Keratinocyte (primary cell): ENCODE data around the gene CCR8. TPM values are rescaled to one million over a fixed set of nuclear protein-coding genes. Genes with fewer than 3 reads are reported as not detected.

ENCODE experiments used
- DNase-seq: peaks from one replicate; pipeline ENCODE4 v3.0.0-alpha.2; 2011; ENCODE audit warnings: low read depth, missing footprints, low spot score
- FAIRE-seq: peaks from 2 replicates; lab custom pipeline; 2011; peaks lifted over from hg19 to GRCh38; lab: Jason Lieb, UNC
- H2AFZ ChIP-seq: 2 replicates; pipeline ENCODE4 v1.6.0; 2012; ENCODE audit warnings: low read length, control low read depth, inconsistent platforms; ENCODE audit not compliant: control insufficient read depth
- H3K27ac ChIP-seq: 2 replicates; pipeline ENCODE4 v1.5.1; 2011; ENCODE audit warnings: low read length; ENCODE audit not compliant: control insufficient read depth, insufficient read depth
- H3K27me3 ChIP-seq: 3 replicates; pipeline ENCODE4 v1.6.0; 2011; ENCODE audit warnings: low read length; ENCODE audit not compliant: control insufficient read depth, insufficient read depth; ENCODE audit errors: extremely low read depth
- H3K36me3 ChIP-seq, 2 experiments: 2 replicates in 1 of 2; 3 replicates in 1 of 2; pipeline ENCODE4 v1.5.1; 2011; ENCODE audit warnings: low read length in 2 of 2, mild to moderate bottlenecking in 1 of 2; ENCODE audit not compliant: control insufficient read depth in 2 of 2, insufficient read depth in 2 of 2; ENCODE audit errors: extremely low read depth in 1 of 2
- H3K4me1 ChIP-seq: 3 replicates; pipeline ENCODE4 v1.5.1; 2011; ENCODE audit warnings: low read length; ENCODE audit not compliant: control insufficient read depth, insufficient read depth; ENCODE audit errors: extremely low read depth
- H3K4me2 ChIP-seq: 3 replicates; pipeline ENCODE4 v1.6.0; 2011; ENCODE audit warnings: low read depth, low read length; ENCODE audit not compliant: control insufficient read depth, insufficient read depth; ENCODE audit errors: extremely low read depth
- H3K4me3 ChIP-seq, 3 experiments: fragments of 200-600 bp in 1 of 3; sonication (generic) in 1 of 3; 2 replicates in 2 of 3; 3 replicates in 1 of 3; pipeline ENCODE4 v1.5.1; 2011 to 2016; ENCODE audit warnings: low read length in 3 of 3, mild to moderate bottlenecking in 3 of 3, control low read depth in 2 of 3, inconsistent platforms in 1 of 3, low read depth in 1 of 3, mixed read lengths in 1 of 3, mixed run types in 1 of 3, moderate library complexity in 1 of 3; ENCODE audit not compliant: control insufficient read depth in 2 of 3, insufficient read depth in 2 of 3; ENCODE audit errors: extremely low read depth in 1 of 3
- H3K79me2 ChIP-seq: 2 replicates; pipeline ENCODE4 v1.6.0; 2012; ENCODE audit warnings: low read length; ENCODE audit not compliant: control insufficient read depth, insufficient read depth
- H3K9ac ChIP-seq: 3 replicates; pipeline ENCODE4 v1.6.0; 2011; ENCODE audit warnings: low read length; ENCODE audit not compliant: control insufficient read depth, insufficient read depth; ENCODE audit errors: extremely low read depth
- H3K9me1 ChIP-seq: 3 replicates; pipeline ENCODE4 v1.6.0; 2011; ENCODE audit warnings: low read length; ENCODE audit not compliant: control insufficient read depth, insufficient read depth; ENCODE audit errors: extremely low read depth
- H3K9me3 ChIP-seq: 2 replicates; pipeline ENCODE4 v1.5.1; 2012; ENCODE audit warnings: low read depth, low read length; ENCODE audit not compliant: control insufficient read depth
- H4K20me1 ChIP-seq: 3 replicates; pipeline ENCODE4 v1.6.0; 2011; ENCODE audit warnings: low read length; ENCODE audit not compliant: control insufficient read depth, insufficient read depth; ENCODE audit errors: extremely low read depth
- EZH2 ChIP-seq: IDR thresholded peaks from one replicate; pipeline ENCODE4 v1.6.1; 2012; ENCODE audit warnings: inconsistent platforms, mild to moderate bottlenecking, low read length, moderate library complexity
- dilution Hi-C: fragments of 300-500 bp; cut with MboI; formaldehyde crosslinking; loops from one replicate; pipeline ENCODE4 v1.7.0; 2020; ENCODE audit warnings: low sequenced_read_pairs; ENCODE audit not compliant: extremely low pct_ligation_motif_present
- polyA plus RNA-seq, 5 experiments: library from polyadenylated mRNA; depleted of rRNA in 3 of 5; stranded (reverse) in 3 of 5; stranded (forward) in 1 of 5; unstranded in 1 of 5; fragments of >200 nt; gene quantifications; 1 replicate in 1 of 5; 2 replicates in 3 of 5; 3 replicates in 1 of 5; pipeline versions ENCODE4 v1.2.1 to v1.2.3, GENCODE V29; 2011 to 2012; ENCODE audit warnings: missing spikeins in 2 of 5, low read depth in 1 of 5, low replicate concordance in 1 of 5
- TF ChIP-seq, protein P1 (sequence below), 3 experiments: IDR thresholded peaks in 1 of 3; conservative IDR thresholded peaks in 1 of 3; optimal IDR thresholded peaks in 1 of 3; 2 replicates in 2 of 3; 3 replicates in 1 of 3; pipeline versions ENCODE3 to v1.5.1; 2011; ENCODE audit warnings: low read length in 3 of 3, mild to moderate bottlenecking in 3 of 3, moderate library complexity in 2 of 3, control low read depth in 1 of 3, inconsistent platforms in 1 of 3; ENCODE audit not compliant: insufficient read depth in 2 of 3; ENCODE audit errors: extremely low read depth in 1 of 3

Gene CCR8
- polyA plus RNA-seq, 1 donor (not counting 4 experiments of a cell fraction or from before 2014, with no cell fraction given) = not detected

- no peak for TF ChIP-seq EZH2
- TF ChIP-seq, protein P1, sequence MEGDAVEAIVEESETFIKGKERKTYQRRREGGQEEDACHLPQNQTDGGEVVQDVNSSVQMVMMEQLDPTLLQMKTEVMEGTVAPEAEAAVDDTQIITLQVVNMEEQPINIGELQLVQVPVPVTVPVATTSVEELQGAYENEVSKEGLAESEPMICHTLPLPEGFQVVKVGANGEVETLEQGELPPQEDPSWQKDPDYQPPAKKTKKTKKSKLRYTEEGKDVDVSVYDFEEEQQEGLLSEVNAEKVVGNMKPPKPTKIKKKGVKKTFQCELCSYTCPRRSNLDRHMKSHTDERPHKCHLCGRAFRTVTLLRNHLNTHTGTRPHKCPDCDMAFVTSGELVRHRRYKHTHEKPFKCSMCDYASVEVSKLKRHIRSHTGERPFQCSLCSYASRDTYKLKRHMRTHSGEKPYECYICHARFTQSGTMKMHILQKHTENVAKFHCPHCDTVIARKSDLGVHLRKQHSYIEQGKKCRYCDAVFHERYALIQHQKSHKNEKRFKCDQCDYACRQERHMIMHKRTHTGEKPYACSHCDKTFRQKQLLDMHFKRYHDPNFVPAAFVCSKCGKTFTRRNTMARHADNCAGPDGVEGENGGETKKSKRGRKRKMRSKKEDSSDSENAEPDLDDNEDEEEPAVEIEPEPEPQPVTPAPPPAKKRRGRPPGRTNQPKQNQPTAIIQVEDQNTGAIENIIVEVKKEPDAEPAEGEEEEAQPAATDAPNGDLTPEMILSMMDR (optimal IDR thresholded peaks at IDR 0.05 in 1 of 3, IDR thresholded peaks at IDR 0.05 in 1 of 3, conservative IDR thresholded peaks at IDR 0.05 in 1 of 3; ENCODE audit: extremely low read depth in 1 of 3, insufficient read depth in 2 of 3, low read length in 3 of 3) = no peak
- dilution Hi-C loops = no loop called here
- FAIRE-seq = no peak
Observed at GRCh38 chr3:39289107-39289506, 40.4 kb upstream of the CCR8 start.

GRCh38 chr3:39290255-39290654 is 39.3 kb upstream of the CCR8 start:
- no peak overlapping the region for H3K4me2 ChIP-seq
- no peaks in the 10 kb centered on the region for H3K27me3 ChIP-seq
- no peak for FAIRE-seq
- H3K27ac ChIP-seq = no peak overlapping the region
- H3K9me3 ChIP-seq = no peaks in the 10 kb centered on the region
- no peaks in the 10 kb centered on the region for H3K36me3 ChIP-seq
- TF ChIP-seq, protein P1 (optimal IDR thresholded peaks at IDR 0.05 in 1 of 3, IDR thresholded peaks at IDR 0.05 in 1 of 3, conservative IDR thresholded peaks at IDR 0.05 in 1 of 3; ENCODE audit: extremely low read depth in 1 of 3, insufficient read depth in 2 of 3, low read length in 3 of 3) = no peak
- TF ChIP-seq EZH2 = no peak
- H2AFZ ChIP-seq = no peak overlapping the region
- H3K4me1 ChIP-seq = no peaks in the 10 kb centered on the region
- H4K20me1 ChIP-seq = no peaks in the 10 kb centered on the region
- dilution Hi-C loops = loop anchor here (5.0 kb wide), 1 partner anchor 98 kb away; the partner anchor contains the start of gene XIRP1
- H3K9me1 ChIP-seq = no peaks in the 10 kb centered on the region
- H3K79me2 ChIP-seq = no peaks in the 10 kb centered on the region
- H3K4me3 ChIP-seq = no peak overlapping the region
- H3K9ac ChIP-seq = no peak overlapping the region
- DNase-seq = no peak

More at GRCh38 chr3:39289107-39289506, 40.4 kb upstream of the CCR8 start:
- no peak overlapping the region for H3K9ac ChIP-seq
- no peaks in the 10 kb centered on the region for H3K79me2 ChIP-seq
- H3K4me1 ChIP-seq = no peaks in the 10 kb centered on the region
- no peaks in the 10 kb centered on the region for H3K9me3 ChIP-seq
- no peaks in the 10 kb centered on the region for H3K27me3 ChIP-seq
- no peak overlapping the region for H2AFZ ChIP-seq
- H3K4me2 ChIP-seq = no peak overlapping the region
- no peaks in the 10 kb centered on the region for H4K20me1 ChIP-seq
- H3K36me3 ChIP-seq = no peaks in the 10 kb centered on the region
- no peak overlapping the region for H3K27ac ChIP-seq
- H3K9me1 ChIP-seq = no peaks in the 10 kb centered on the region
- no peak overlapping the region for H3K4me3 ChIP-seq
- no peak for DNase-seq
